Osteocyte (in vitro differentiated cells): ENCODE data around the gene DENND1A. TPM values are rescaled to one million over a fixed set of nuclear protein-coding genes. Genes with fewer than 3 reads are reported as not detected.

Experiments
- DNase-seq: peaks from one replicate; pipeline ENCODE4 v3.0.0; 2021; ENCODE audit warnings: mixed read lengths; ENCODE audit not compliant: unreplicated experiment; ENCODE audit errors: extremely low spot score
- H3K27ac Mint-ChIP-seq: one replicate; pipeline ENCODE4 v1.8.0; 2021; ENCODE audit warnings: mild to moderate bottlenecking, mixed read lengths; ENCODE audit not compliant: unreplicated experiment
- H3K27me3 Mint-ChIP-seq: one replicate; pipeline ENCODE4 v1.8.0; 2021; ENCODE audit warnings: mixed read lengths; ENCODE audit not compliant: unreplicated experiment
- H3K36me3 Mint-ChIP-seq: one replicate; pipeline ENCODE4 v1.8.0; 2021; ENCODE audit warnings: mixed read lengths; ENCODE audit not compliant: unreplicated experiment
- H3K4me1 Mint-ChIP-seq: one replicate; pipeline ENCODE4 v1.8.0; 2021; ENCODE audit warnings: mixed read lengths; ENCODE audit not compliant: unreplicated experiment
- H3K4me3 Mint-ChIP-seq: one replicate; pipeline ENCODE4 v1.8.0; 2021; ENCODE audit warnings: mild to moderate bottlenecking, moderate library complexity, mixed read lengths; ENCODE audit not compliant: unreplicated experiment
- H3K9me3 Mint-ChIP-seq: one replicate; pipeline ENCODE4 v1.8.0; 2021; ENCODE audit warnings: mixed read lengths; ENCODE audit not compliant: unreplicated experiment
- total RNA-seq: library from RNA; stranded (reverse); gene quantifications from 2 replicates; pipeline ENCODE4 v1.2.1, GENCODE V29; 2021
- TF ChIP-seq, protein P1 (sequence below): fragments of 200-600 bp; sonication (generic); IDR thresholded peaks from 2 replicates; pipeline ENCODE4 v1.5.0; 2021; ENCODE audit warnings: antibody characterized with exemption, mild to moderate bottlenecking, moderate library complexity

Gene DENND1A
- total RNA-seq, 1 donor from 2014 or later = 19.8 TPM

DNA sequence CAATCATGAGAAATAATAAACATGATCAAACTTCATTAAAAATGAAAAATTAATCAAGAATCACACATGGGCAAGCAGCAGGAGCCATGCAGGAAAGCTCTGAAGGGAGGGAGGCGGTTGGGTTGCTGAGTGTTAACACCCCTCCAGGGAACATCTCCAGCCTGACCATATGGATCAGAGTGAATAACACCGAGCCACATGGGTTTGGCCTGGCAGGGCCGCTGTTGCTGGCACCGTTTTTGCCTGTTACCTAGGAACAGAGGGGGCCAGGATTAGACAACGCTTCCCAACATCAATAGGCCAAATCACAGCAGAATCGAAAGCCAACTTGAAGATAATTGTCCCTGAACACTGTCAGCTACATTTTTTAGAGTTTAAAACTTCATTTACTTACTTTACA is 160.2 kb downstream of the DENND1A start:
- no peaks in the 10 kb centered on the region for H3K36me3 Mint-ChIP-seq
- H3K4me3 Mint-ChIP-seq = no peak overlapping the region
- H3K27me3 Mint-ChIP-seq = no peaks in the 10 kb centered on the region
- H3K4me1 Mint-ChIP-seq = no peaks in the 10 kb centered on the region
- H3K27ac Mint-ChIP-seq = no peak overlapping the region
- DNase-seq = no peak
- no peaks in the 10 kb centered on the region for H3K9me3 Mint-ChIP-seq
- TF ChIP-seq, protein P1, sequence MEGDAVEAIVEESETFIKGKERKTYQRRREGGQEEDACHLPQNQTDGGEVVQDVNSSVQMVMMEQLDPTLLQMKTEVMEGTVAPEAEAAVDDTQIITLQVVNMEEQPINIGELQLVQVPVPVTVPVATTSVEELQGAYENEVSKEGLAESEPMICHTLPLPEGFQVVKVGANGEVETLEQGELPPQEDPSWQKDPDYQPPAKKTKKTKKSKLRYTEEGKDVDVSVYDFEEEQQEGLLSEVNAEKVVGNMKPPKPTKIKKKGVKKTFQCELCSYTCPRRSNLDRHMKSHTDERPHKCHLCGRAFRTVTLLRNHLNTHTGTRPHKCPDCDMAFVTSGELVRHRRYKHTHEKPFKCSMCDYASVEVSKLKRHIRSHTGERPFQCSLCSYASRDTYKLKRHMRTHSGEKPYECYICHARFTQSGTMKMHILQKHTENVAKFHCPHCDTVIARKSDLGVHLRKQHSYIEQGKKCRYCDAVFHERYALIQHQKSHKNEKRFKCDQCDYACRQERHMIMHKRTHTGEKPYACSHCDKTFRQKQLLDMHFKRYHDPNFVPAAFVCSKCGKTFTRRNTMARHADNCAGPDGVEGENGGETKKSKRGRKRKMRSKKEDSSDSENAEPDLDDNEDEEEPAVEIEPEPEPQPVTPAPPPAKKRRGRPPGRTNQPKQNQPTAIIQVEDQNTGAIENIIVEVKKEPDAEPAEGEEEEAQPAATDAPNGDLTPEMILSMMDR = no peak

GRCh38 chr9:123763910-123764588 is 165.9 kb downstream of the DENND1A start:
- Mint-ChIP-seq H3K4me1 (peaks cover 2% of the 10 kb centered on the region), H3K36me3 (no peaks in the 10 kb centered on the region), H3K27me3 (no peaks in the 10 kb centered on the region), H3K4me3 (no peak overlapping the region), H3K27ac (no peak overlapping the region), H3K9me3 (no peaks in the 10 kb centered on the region)
- DNase-seq = no peak
- TF ChIP-seq, protein P1 = no peak

GRCh38 chr9:123761905-123762605 is 167.9 kb downstream of the DENND1A start:
- no peak for DNase-seq
- no peaks in the 10 kb centered on the region for H3K9me3 Mint-ChIP-seq
- H3K27me3 Mint-ChIP-seq = no peaks in the 10 kb centered on the region
- peaks cover 2% of the 10 kb centered on the region for H3K4me1 Mint-ChIP-seq
- TF ChIP-seq, protein P1 = no peak
- peak overlapping the region; percentile 32 for H3K27ac Mint-ChIP-seq
- no peak overlapping the region for H3K4me3 Mint-ChIP-seq
- peaks cover 6% of the 10 kb centered on the region for H3K36me3 Mint-ChIP-seq

- no peaks in the 10 kb centered on the region for H3K9me3 Mint-ChIP-seq
- no peak for DNase-seq
- peaks cover 11% of the 10 kb centered on the region for H3K4me1 Mint-ChIP-seq
- TF ChIP-seq, protein P1 = no peak
- no peaks in the 10 kb centered on the region for H3K27me3 Mint-ChIP-seq
- no peak overlapping the region for H3K4me3 Mint-ChIP-seq
- H3K27ac Mint-ChIP-seq = no peak overlapping the region
- H3K36me3 Mint-ChIP-seq = peaks cover 12% of the 10 kb centered on the region
These were observed 172.0 kb downstream of the DENND1A start for GRCh38 chr9:123757960-123758359.

DNA sequence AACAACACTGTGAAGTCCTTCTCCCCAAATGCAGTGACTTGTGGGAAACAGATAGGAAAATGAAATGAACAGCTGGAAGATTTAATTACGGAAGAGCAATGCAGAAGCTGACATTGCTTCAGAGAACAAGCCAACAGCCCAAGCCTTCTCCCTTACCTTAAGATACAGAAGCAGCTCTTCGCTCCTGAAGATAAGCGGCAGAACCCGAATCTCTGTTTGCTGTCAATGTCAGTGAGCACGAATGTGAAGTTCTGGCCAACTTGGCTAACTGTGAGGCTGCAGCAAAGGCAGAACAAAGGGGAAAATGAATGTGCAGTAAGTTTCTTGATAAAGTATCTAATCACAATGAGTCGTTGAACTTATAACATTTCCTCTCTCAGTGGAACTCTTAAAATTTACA is 172.4 kb downstream of the DENND1A start:
- Mint-ChIP-seq H3K27ac (no peak overlapping the region), H3K36me3 (peaks cover 12% of the 10 kb centered on the region), H3K4me1 (peaks cover 14% of the 10 kb centered on the region), H3K27me3 (no peaks in the 10 kb centered on the region), H3K4me3 (no peak overlapping the region), H3K9me3 (no peaks in the 10 kb centered on the region)
- TF ChIP-seq, protein P1 = no peak
- DNase-seq = no peak
